Chondrocyte (in vitro differentiated cells): Measurements from ENCODE around the gene TXLNA. TPM values are rescaled to one million over a fixed set of nuclear protein-coding genes. Genes with fewer than 3 reads are reported as not detected.
A peak's percentile ranks its signal among the peaks of the same experiment; 100 is the strongest.

Source experiments
- DNase-seq: peaks from one replicate; pipeline ENCODE4 v3.0.0; 2021; ENCODE audit warnings: mixed read lengths, low spot score
- H3K27ac Mint-ChIP-seq: one replicate; pipeline ENCODE4 v1.8.0; 2021; ENCODE audit warnings: mild to moderate bottlenecking, moderate library complexity, mixed read lengths; ENCODE audit not compliant: unreplicated experiment
- H3K27me3 Mint-ChIP-seq: 2 replicates; pipeline ENCODE4 v1.8.0; 2021; ENCODE audit warnings: low read depth, mixed read lengths
- H3K36me3 Mint-ChIP-seq: 2 replicates; pipeline ENCODE4 v1.8.0; 2021; ENCODE audit warnings: low read depth, mixed read lengths
- H3K4me1 Mint-ChIP-seq: 2 replicates; pipeline ENCODE4 v1.8.0; 2021; ENCODE audit warnings: low read depth, mild to moderate bottlenecking, mixed read lengths
- H3K4me3 Mint-ChIP-seq: one replicate; pipeline ENCODE4 v1.8.0; 2021; ENCODE audit warnings: mild to moderate bottlenecking, moderate library complexity, mixed read lengths; ENCODE audit not compliant: unreplicated experiment
- H3K9me3 Mint-ChIP-seq: 2 replicates; pipeline ENCODE4 v1.8.0; 2021; ENCODE audit warnings: low read depth, mixed read lengths
- total RNA-seq: library from RNA; stranded (reverse); gene quantifications from 3 replicates; pipeline ENCODE4 v1.2.1, GENCODE V29; 2021
- TF ChIP-seq, protein P1 (sequence below): fragments of 200-600 bp; sonication (generic); IDR thresholded peaks from 2 replicates; pipeline ENCODE4 v1.5.0; 2021; ENCODE audit warnings: antibody characterized with exemption, mild to moderate bottlenecking, moderate library complexity

TXLNA gene
- total RNA-seq, 1 donor from 2014 or later: 86.7 TPM

DNA sequence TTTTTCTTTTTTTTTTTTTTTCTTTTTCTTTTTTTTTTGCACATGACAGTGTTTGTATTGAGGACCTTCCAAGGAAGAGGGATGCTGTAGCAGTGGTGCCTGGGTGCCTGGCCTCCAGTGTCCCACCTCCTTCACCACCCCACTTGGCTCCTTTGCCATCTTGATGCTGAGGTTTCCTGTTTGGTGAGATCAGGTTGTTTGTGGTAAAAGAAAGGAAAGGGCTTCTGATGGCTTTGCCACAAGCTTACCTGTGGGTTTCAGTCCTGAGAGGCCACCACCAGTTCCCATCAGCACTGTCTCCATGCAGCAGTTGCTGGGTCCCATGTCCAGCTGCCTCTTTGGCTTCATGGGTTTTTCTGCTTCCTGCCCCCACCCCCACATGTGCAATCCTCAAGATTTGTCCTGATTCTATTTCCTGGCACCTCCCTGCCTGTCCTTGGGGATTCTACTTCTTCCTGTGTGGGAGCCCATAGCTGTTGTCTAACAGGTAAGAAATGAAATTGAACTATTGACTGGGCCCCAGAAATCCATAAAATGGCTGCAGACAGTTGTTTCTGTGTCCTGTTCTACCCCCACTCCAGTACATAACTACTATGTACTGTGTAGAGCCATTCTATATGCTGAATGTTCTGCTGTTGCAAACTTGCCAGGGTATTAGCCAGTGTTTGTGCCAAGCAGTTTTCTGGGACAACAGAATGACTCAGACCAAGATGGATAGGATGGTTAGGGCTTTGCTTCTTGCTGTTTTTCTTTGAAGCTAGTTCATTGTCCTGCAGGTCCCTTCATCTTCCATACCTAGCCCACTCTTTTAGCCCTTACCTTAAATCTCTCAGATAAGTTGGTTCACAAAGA is 16.7 kb downstream of the TXLNA start:
- TF ChIP-seq, protein P1, sequence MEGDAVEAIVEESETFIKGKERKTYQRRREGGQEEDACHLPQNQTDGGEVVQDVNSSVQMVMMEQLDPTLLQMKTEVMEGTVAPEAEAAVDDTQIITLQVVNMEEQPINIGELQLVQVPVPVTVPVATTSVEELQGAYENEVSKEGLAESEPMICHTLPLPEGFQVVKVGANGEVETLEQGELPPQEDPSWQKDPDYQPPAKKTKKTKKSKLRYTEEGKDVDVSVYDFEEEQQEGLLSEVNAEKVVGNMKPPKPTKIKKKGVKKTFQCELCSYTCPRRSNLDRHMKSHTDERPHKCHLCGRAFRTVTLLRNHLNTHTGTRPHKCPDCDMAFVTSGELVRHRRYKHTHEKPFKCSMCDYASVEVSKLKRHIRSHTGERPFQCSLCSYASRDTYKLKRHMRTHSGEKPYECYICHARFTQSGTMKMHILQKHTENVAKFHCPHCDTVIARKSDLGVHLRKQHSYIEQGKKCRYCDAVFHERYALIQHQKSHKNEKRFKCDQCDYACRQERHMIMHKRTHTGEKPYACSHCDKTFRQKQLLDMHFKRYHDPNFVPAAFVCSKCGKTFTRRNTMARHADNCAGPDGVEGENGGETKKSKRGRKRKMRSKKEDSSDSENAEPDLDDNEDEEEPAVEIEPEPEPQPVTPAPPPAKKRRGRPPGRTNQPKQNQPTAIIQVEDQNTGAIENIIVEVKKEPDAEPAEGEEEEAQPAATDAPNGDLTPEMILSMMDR: no peak
- Mint-ChIP-seq H3K4me1 (peaks cover 36% of the 10 kb centered on the region), H3K36me3 (peaks cover 53% of the 10 kb centered on the region), H3K4me3 (no peak overlapping the region), H3K27me3 (no peaks in the 10 kb centered on the region), H3K9me3 (no peaks in the 10 kb centered on the region), H3K27ac (peak overlapping the region; percentile 27)
- DNase-seq: no peak

DNA sequence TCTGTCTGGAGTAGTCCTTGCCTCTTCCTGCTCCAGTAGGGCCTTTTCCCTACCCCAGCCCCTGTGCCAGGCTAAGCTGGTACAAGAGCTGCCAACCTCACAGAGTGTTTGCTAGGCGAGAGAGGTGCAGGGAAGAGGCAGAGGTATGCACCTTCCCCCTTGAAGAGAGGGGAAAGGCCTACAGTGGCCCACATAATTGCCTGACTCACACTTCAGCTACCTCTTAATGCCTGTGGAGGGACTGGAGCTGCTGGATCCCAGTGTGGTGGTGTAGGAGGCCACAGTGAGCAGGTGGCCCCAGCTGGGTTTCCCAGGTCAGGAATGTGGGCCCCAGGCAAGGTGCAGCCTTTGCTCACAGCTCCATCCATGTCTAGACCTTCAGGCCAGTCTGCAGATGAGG is 17.6 kb downstream of the TXLNA start:
- Mint-ChIP-seq H3K36me3 (peaks cover 45% of the 10 kb centered on the region), H3K27me3 (no peaks in the 10 kb centered on the region), H3K9me3 (no peaks in the 10 kb centered on the region), H3K4me3 (no peak overlapping the region), H3K27ac (peak overlapping the region; percentile 54), H3K4me1 (peaks cover 44% of the 10 kb centered on the region)
- no peak for DNase-seq
- TF ChIP-seq, protein P1: no peak

DNA sequence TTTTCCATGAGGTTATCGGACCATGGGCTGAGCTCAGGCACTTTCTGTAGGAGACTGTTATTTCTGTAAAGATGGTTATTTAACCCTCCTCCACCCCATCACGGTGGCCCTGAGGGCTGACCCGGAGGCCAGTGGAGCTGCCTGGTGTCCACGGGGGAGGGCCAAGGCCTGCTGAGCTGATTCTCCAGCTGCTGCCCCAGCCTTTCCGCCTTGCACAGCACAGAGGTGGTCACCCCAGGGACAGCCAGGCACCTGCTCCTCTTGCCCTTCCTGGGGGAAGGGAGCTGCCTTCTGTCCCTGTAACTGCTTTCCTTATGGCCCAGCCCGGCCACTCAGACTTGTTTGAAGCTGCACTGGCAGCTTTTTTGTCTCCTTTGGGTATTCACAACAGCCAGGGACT is 18.4 kb downstream of the TXLNA start:
- no peaks in the 10 kb centered on the region for H3K9me3 Mint-ChIP-seq
- peak overlapping the region; percentile 57 for H3K27ac Mint-ChIP-seq
- peaks cover 48% of the 10 kb centered on the region for H3K4me1 Mint-ChIP-seq
- no peak overlapping the region for H3K4me3 Mint-ChIP-seq
- H3K27me3 Mint-ChIP-seq: no peaks in the 10 kb centered on the region
- DNase-seq: no peak
- TF ChIP-seq, protein P1: no peak
- peaks cover 37% of the 10 kb centered on the region for H3K36me3 Mint-ChIP-seq

- DNase-seq: no peak
- Mint-ChIP-seq H3K27ac (peak overlapping the region; percentile 57), H3K4me3 (no peak overlapping the region), H3K36me3 (peaks cover 32% of the 10 kb centered on the region), H3K27me3 (no peaks in the 10 kb centered on the region), H3K9me3 (no peaks in the 10 kb centered on the region), H3K4me1 (peaks cover 48% of the 10 kb centered on the region)
- TF ChIP-seq, protein P1: no peak
Measured at GRCh38 chr1:32198237-32199042, 19.0 kb downstream of the TXLNA start.

GRCh38 chr1:32199043-32199716 is 19.7 kb downstream of the TXLNA start:
- peaks cover 48% of the 10 kb centered on the region for H3K4me1 Mint-ChIP-seq
- TF ChIP-seq, protein P1: no peak
- no peak overlapping the region for H3K4me3 Mint-ChIP-seq

More at GRCh38 chr1:32199043-32199716, 19.7 kb downstream of the TXLNA start:
- no peaks in the 10 kb centered on the region for H3K27me3 Mint-ChIP-seq
- H3K36me3 Mint-ChIP-seq: peaks cover 27% of the 10 kb centered on the region
- no peaks in the 10 kb centered on the region for H3K9me3 Mint-ChIP-seq
- no peak for DNase-seq
- H3K27ac Mint-ChIP-seq: peak overlapping the region; percentile 93
